WTC11 (cell line): ENCODE measurements around the gene HS6ST1. TPM values are rescaled to one million over a fixed set of nuclear protein-coding genes. Genes with fewer than 3 reads are reported as not detected.

Experiments
- ATAC-seq: fragments of 200-7000 bp; cut with Tn5 transposase; 2 replicates; pipeline ENCODE4 v1.10.0; 2021; ENCODE audit warnings: mild to moderate bottlenecking, moderate library complexity
- CTCF ChIA-PET: fragments of 300-600 bp; sonication (Branson Sonifier 250); formaldehyde crosslinking; loops from one replicate; lab custom pipeline; 2021; ENCODE audit warnings: antibody characterized with exemption; lab: Charles Lee
- POLR2A ChIA-PET: fragments of 350-600 bp; sonication (Branson Sonifier 250); formaldehyde crosslinking; loops from one replicate; lab custom pipeline; 2021; ENCODE audit warnings: antibody characterized with exemption; lab: Charles Lee
- DNase-seq: peaks from one replicate; pipeline ENCODE4 v3.0.0; 2021; ENCODE audit warnings: low spot score
- H3K27ac Mint-ChIP-seq: 2 replicates; pipeline ENCODE4 v1.8.0; 2021; ENCODE audit warnings: mixed read lengths
- H3K27me3 Mint-ChIP-seq: 2 replicates; pipeline ENCODE4 v1.8.0; 2021; ENCODE audit warnings: low read depth, mild to moderate bottlenecking, moderate library complexity, mixed read lengths
- H3K36me3 Mint-ChIP-seq: 2 replicates; pipeline ENCODE4 v1.8.0; 2021; ENCODE audit warnings: mixed read lengths
- H3K4me1 Mint-ChIP-seq: 2 replicates; pipeline ENCODE4 v1.8.0; 2022; ENCODE audit warnings: mixed read lengths
- H3K4me3 Mint-ChIP-seq: 2 replicates; pipeline ENCODE4 v1.8.0; 2021; ENCODE audit warnings: mild to moderate bottlenecking, moderate library complexity, mixed read lengths
- H3K9me3 Mint-ChIP-seq: 2 replicates; pipeline ENCODE4 v1.8.0; 2021; ENCODE audit warnings: mixed read lengths
- ARID4B ChIP-seq: sonication (generic); formaldehyde crosslinking; IDR thresholded peaks from 2 replicates; pipeline ENCODE4 v1.8.0; 2023; ENCODE audit warnings: missing genetic modification reagents, mild to moderate bottlenecking, borderline replicate concordance
- CTCF ChIP-seq: fragments of 200-600 bp; IDR thresholded peaks from 2 replicates; pipeline ENCODE4 v1.8.0; 2022; ENCODE audit warnings: antibody characterized with exemption
- EMX1 ChIP-seq: fragments of 250-450 bp; sonication (Bioruptor Pico); IDR thresholded peaks from 2 replicates; pipeline ENCODE4 v1.8.0; 2021; ENCODE audit warnings: mild to moderate bottlenecking
- ETV6 ChIP-seq: sonication (generic); formaldehyde crosslinking; IDR thresholded peaks from 2 replicates; pipeline ENCODE4 v1.8.1; 2022; ENCODE audit warnings: mild to moderate bottlenecking, missing genetic modification reagents
- FOXK1 ChIP-seq: sonication (generic); formaldehyde crosslinking; IDR thresholded peaks from 2 replicates; pipeline ENCODE4 v1.8.0; 2022; ENCODE audit warnings: mild to moderate bottlenecking, moderate library complexity, missing genetic modification reagents
- GRHL2 ChIP-seq: fragments of 250-450 bp; sonication (Bioruptor Pico); IDR thresholded peaks from 2 replicates; pipeline ENCODE4 v1.8.0; 2022; ENCODE audit warnings: mild to moderate bottlenecking, moderate library complexity; ENCODE audit not compliant: insufficient replicate concordance, severe bottlenecking
- IRF1 ChIP-seq: sonication (generic); formaldehyde crosslinking; IDR thresholded peaks from 2 replicates; pipeline ENCODE4 v1.8.0; 2023; ENCODE audit warnings: missing genetic modification reagents
- JAZF1 ChIP-seq: fragments of 250-450 bp; sonication (Bioruptor Pico); IDR thresholded peaks from 2 replicates; pipeline ENCODE4 v1.9.0; 2021; ENCODE audit warnings: moderate library complexity, mild to moderate bottlenecking, inconsistent platforms
- KAT7 ChIP-seq: sonication (generic); formaldehyde crosslinking; IDR thresholded peaks from 2 replicates; pipeline ENCODE4 v1.8.1; 2023; ENCODE audit warnings: missing genetic modification reagents, mild to moderate bottlenecking, borderline replicate concordance
- MLX ChIP-seq: sonication (generic); formaldehyde crosslinking; IDR thresholded peaks from 2 replicates; pipeline ENCODE4 v1.8.1; 2023; ENCODE audit warnings: mild to moderate bottlenecking, missing genetic modification reagents, moderate library complexity
- MXD4 ChIP-seq: fragments of 250-450 bp; sonication (Bioruptor Pico); IDR thresholded peaks from 2 replicates; pipeline ENCODE4 v1.8.0; 2021; ENCODE audit warnings: mild to moderate bottlenecking, moderate library complexity, borderline replicate concordance
- NFE2L1 ChIP-seq: sonication (generic); formaldehyde crosslinking; IDR thresholded peaks from 2 replicates; pipeline ENCODE4 v1.8.1; 2023; ENCODE audit warnings: missing genetic modification reagents
- NR2C2 ChIP-seq: sonication (generic); formaldehyde crosslinking; IDR thresholded peaks from 2 replicates; pipeline ENCODE4 v1.8.0; 2022; ENCODE audit warnings: mild to moderate bottlenecking, missing genetic modification reagents
- OVOL2 ChIP-seq: fragments of 250-450 bp; sonication (Bioruptor Pico); IDR thresholded peaks from 2 replicates; pipeline ENCODE4 v1.9.0; 2021; ENCODE audit warnings: mild to moderate bottlenecking, borderline replicate concordance
- PRRX2 ChIP-seq: fragments of 250-450 bp; sonication (Bioruptor Pico); IDR thresholded peaks from 2 replicates; pipeline ENCODE4 v1.8.0; 2021; ENCODE audit warnings: mild to moderate bottlenecking
- SMAD3 ChIP-seq: sonication (generic); formaldehyde crosslinking; IDR thresholded peaks from 2 replicates; pipeline ENCODE4 v1.8.0; 2022; ENCODE audit warnings: missing genetic modification reagents, mild to moderate bottlenecking, borderline replicate concordance
- SMAD4 ChIP-seq: sonication (generic); formaldehyde crosslinking; IDR thresholded peaks from 2 replicates; pipeline ENCODE4 v1.8.0; 2022; ENCODE audit warnings: mild to moderate bottlenecking, missing genetic modification reagents
- TCF7 ChIP-seq: sonication (generic); formaldehyde crosslinking; IDR thresholded peaks from 2 replicates; pipeline ENCODE4 v1.8.0; 2022; ENCODE audit warnings: mild to moderate bottlenecking, low read depth, missing genetic modification reagents, moderate library complexity
- TEAD4 ChIP-seq: sonication (generic); formaldehyde crosslinking; IDR thresholded peaks from 2 replicates; pipeline ENCODE4 v1.8.0; 2022; ENCODE audit warnings: mild to moderate bottlenecking, missing genetic modification reagents
- ZBTB21 ChIP-seq: sonication (generic); formaldehyde crosslinking; IDR thresholded peaks from 2 replicates; pipeline ENCODE4 v1.8.1; 2023; ENCODE audit warnings: mild to moderate bottlenecking, missing genetic modification reagents, borderline replicate concordance
- ZNF219 ChIP-seq: sonication (generic); formaldehyde crosslinking; IDR thresholded peaks from 2 replicates; pipeline ENCODE4 v1.8.0; 2023; ENCODE audit warnings: missing genetic modification reagents, mild to moderate bottlenecking, borderline replicate concordance
- ZNF396 ChIP-seq: fragments of 250-450 bp; sonication (Bioruptor Pico); IDR thresholded peaks from 2 replicates; pipeline ENCODE4 v1.8.0; 2021; ENCODE audit warnings: mild to moderate bottlenecking, moderate library complexity, borderline replicate concordance
- total RNA-seq: library from RNA; stranded (reverse); gene quantifications from 3 replicates; pipeline ENCODE4 v1.2.3, GENCODE V29; 2021
- TF ChIP-seq, protein P1 (sequence below): sonication (generic); formaldehyde crosslinking; conservative IDR thresholded peaks from 2 replicates; pipeline ENCODE4 v1.8.1; 2022; ENCODE audit warnings: mild to moderate bottlenecking, missing genetic modification reagents
- TF ChIP-seq, protein P2 (sequence below): sonication (generic); formaldehyde crosslinking; IDR thresholded peaks from 2 replicates; pipeline ENCODE4 v1.8.1; 2023; ENCODE audit warnings: mild to moderate bottlenecking, missing genetic modification reagents, borderline replicate concordance

HS6ST1 gene
- total RNA-seq, 1 experiment from 2014 or later: 55.5 TPM

- TF ChIP-seq OVOL2 (CRISPR knock-in tag): no peak
- TF ChIP-seq PRRX2: no peak
- no peak for TF ChIP-seq ARID4B (CRISPR knock-in tag)
- TF ChIP-seq SMAD4 (CRISPR knock-in tag): no peak
- no peak for TF ChIP-seq JAZF1
These were observed 4.9 kb upstream of the HS6ST1 start (continued) for GRCh38 chr2:128323555-128323931.

GRCh38 chr2:128322715-128323554, 4.3 kb upstream of the HS6ST1 start:
- ChIA-PET POLR2A (no interaction called here), CTCF (interaction anchor here (1.3 to 1.7 kb wide), 3 partner anchors 60 to 414 kb away, joined by 3 to 6 read pairs (median 4); no protein-coding TSS in a partner anchor)
- H3K27me3 Mint-ChIP-seq: peaks cover 20% of the 10 kb centered on the region
- no peaks in the 10 kb centered on the region for H3K9me3 Mint-ChIP-seq
- H3K4me1 Mint-ChIP-seq: peaks cover 23% of the 10 kb centered on the region
- no peak overlapping the region for H3K27ac Mint-ChIP-seq
- peak overlapping the region; percentile 53 for H3K4me3 Mint-ChIP-seq
- H3K36me3 Mint-ChIP-seq: no peaks in the 10 kb centered on the region
- TF ChIP-seq ZBTB21 (CRISPR knock-in tag) (no peak), NR2C2 (CRISPR knock-in tag) (no peak), KAT7 (no peak), MXD4 (CRISPR knock-in tag) (no peak), TCF7 (CRISPR knock-in tag) (no peak), GRHL2 (CRISPR knock-in tag) (no peak), ZNF219 (CRISPR knock-in tag) (no peak), CTCF (no peak), FOXK1 (CRISPR knock-in tag) (no peak), IRF1 (CRISPR knock-in tag) (no peak), EMX1 (CRISPR knock-in tag) (no peak), SMAD3 (CRISPR knock-in tag) (no peak), MLX (CRISPR knock-in tag) (no peak), ZNF396 (no peak), NFE2L1 (CRISPR knock-in tag) (no peak), TEAD4 (CRISPR knock-in tag) (no peak), ETV6 (no peak)
- TF ChIP-seq, protein P1, sequence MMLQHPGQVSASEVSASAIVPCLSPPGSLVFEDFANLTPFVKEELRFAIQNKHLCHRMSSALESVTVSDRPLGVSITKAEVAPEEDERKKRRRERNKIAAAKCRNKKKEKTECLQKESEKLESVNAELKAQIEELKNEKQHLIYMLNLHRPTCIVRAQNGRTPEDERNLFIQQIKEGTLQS (CRISPR knock-in tag): no peak
- TF ChIP-seq, protein P2, sequence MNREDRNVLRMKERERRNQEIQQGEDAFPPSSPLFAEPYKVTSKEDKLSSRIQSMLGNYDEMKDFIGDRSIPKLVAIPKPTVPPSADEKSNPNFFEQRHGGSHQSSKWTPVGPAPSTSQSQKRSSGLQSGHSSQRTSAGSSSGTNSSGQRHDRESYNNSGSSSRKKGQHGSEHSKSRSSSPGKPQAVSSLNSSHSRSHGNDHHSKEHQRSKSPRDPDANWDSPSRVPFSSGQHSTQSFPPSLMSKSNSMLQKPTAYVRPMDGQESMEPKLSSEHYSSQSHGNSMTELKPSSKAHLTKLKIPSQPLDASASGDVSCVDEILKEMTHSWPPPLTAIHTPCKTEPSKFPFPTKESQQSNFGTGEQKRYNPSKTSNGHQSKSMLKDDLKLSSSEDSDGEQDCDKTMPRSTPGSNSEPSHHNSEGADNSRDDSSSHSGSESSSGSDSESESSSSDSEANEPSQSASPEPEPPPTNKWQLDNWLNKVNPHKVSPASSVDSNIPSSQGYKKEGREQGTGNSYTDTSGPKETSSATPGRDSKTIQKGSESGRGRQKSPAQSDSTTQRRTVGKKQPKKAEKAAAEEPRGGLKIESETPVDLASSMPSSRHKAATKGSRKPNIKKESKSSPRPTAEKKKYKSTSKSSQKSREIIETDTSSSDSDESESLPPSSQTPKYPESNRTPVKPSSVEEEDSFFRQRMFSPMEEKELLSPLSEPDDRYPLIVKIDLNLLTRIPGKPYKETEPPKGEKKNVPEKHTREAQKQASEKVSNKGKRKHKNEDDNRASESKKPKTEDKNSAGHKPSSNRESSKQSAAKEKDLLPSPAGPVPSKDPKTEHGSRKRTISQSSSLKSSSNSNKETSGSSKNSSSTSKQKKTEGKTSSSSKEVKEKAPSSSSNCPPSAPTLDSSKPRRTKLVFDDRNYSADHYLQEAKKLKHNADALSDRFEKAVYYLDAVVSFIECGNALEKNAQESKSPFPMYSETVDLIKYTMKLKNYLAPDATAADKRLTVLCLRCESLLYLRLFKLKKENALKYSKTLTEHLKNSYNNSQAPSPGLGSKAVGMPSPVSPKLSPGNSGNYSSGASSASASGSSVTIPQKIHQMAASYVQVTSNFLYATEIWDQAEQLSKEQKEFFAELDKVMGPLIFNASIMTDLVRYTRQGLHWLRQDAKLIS: no peak
- DNase-seq: peak; percentile 47
- ATAC-seq: no peak
